GM18526 (cell line): ENCODE measurements around the gene OBSCN.

Experiments
- POLR2A ChIP-seq: IDR thresholded peaks from 3 replicates; pipeline ENCODE4 v1.6.1; 2011; ENCODE audit not compliant: insufficient read length; ENCODE audit errors: extremely low read depth

The OBSCN gene

GRCh38 chr1:228279722-228280105 is 71.9 kb downstream of the OBSCN start:
- TF ChIP-seq POLR2A = no peak

GRCh38 chr1:228280106-228280901 is 72.5 kb downstream of the OBSCN start:
- no peak for TF ChIP-seq POLR2A

GRCh38 chr1:228280961-228281591 is 73.2 kb downstream of the OBSCN start:
- TF ChIP-seq POLR2A = no peak

GRCh38 chr1:228281631-228282328 is 73.9 kb downstream of the OBSCN start:
- no peak for TF ChIP-seq POLR2A

- TF ChIP-seq POLR2A = no peak
These were observed 74.6 kb downstream of the OBSCN start for GRCh38 chr1:228282329-228283042.

- TF ChIP-seq POLR2A = no peak
These were observed 75.2 kb downstream of the OBSCN start for GRCh38 chr1:228283043-228283371.

- TF ChIP-seq POLR2A = no peak
These were observed 75.8 kb downstream of the OBSCN start for GRCh38 chr1:228283476-228284147.

- TF ChIP-seq POLR2A = no peak
These were observed 76.3 kb downstream of the OBSCN start for GRCh38 chr1:228284148-228284495.

GRCh38 chr1:228284521-228284920 is 76.7 kb downstream of the OBSCN start:
- TF ChIP-seq POLR2A = no peak

GRCh38 chr1:228285661-228286504 is 78.0 kb downstream of the OBSCN start:
- TF ChIP-seq POLR2A = no peak

- no peak for TF ChIP-seq POLR2A
These were observed 78.9 kb downstream of the OBSCN start for GRCh38 chr1:228286505-228287417.

- TF ChIP-seq POLR2A = no peak
These were observed 79.9 kb downstream of the OBSCN start for GRCh38 chr1:228287541-228288425.
